Measurements from ENCODE around the gene BMERB1.
"Not testable (repeated sequence)": the region's sequence is repeated elsewhere in the genome, so short reads cannot be mapped to it uniquely, and the experiment has no call there.

Gene BMERB1

GRCh38 chr16:15403392-15403995 is 30.9 kb upstream of the BMERB1 start:
- Histone ChIP-seq H3K27me3 (ENCODE audit: insufficient read depth, low read depth) (no peaks in the 10 kb centered on the region), H3K4me1 (ENCODE audit: low read depth, poor library complexity, severe bottlenecking) (peaks cover 12% of the 10 kb centered on the region), H3K9ac (no peak overlapping the region), H3K79me2 (ENCODE audit: insufficient read depth, low read depth) (no peaks in the 10 kb centered on the region), H2AFZ (ENCODE audit: low read depth) (no peak overlapping the region), H3K27ac (no peak overlapping the region), H3K4me3 (IDR thresholded peaks at IDR 0.05; ENCODE audit: insufficient read depth, low read depth, low read length) (no peak overlapping the region), H3K36me3 (ENCODE audit: insufficient read depth) (no peaks in the 10 kb centered on the region), H4K20me1 (ENCODE audit: insufficient read depth) (no peaks in the 10 kb centered on the region), H3K4me2 (no peak overlapping the region)
- TF ChIP-seq CTCF (conservative IDR thresholded peaks at IDR 0.05; ENCODE audit: low read depth, low read length): no peak

- peaks cover 12% of the 10 kb centered on the region for H3K4me1 ChIP-seq (ENCODE audit: low read depth, poor library complexity, severe bottlenecking)
- not testable (repeated sequence) for H3K79me2 ChIP-seq (ENCODE audit: insufficient read depth, low read depth); H3K4me3 ChIP-seq (IDR thresholded peaks at IDR 0.05; ENCODE audit: insufficient read depth, low read depth, low read length); H3K9ac ChIP-seq; H3K27me3 ChIP-seq (ENCODE audit: insufficient read depth, low read depth); H3K4me2 ChIP-seq; H2AFZ ChIP-seq (ENCODE audit: low read depth); H4K20me1 ChIP-seq (ENCODE audit: insufficient read depth); H3K36me3 ChIP-seq (ENCODE audit: insufficient read depth); H3K27ac ChIP-seq
Observed at GRCh38 chr16:15404091-15404490, 30.3 kb upstream of the BMERB1 start.

- Histone ChIP-seq H3K36me3 (ENCODE audit: insufficient read depth) (no peaks in the 10 kb centered on the region), H3K4me3 (IDR thresholded peaks at IDR 0.05; ENCODE audit: insufficient read depth, low read depth, low read length) (no peak overlapping the region), H4K20me1 (ENCODE audit: insufficient read depth) (no peaks in the 10 kb centered on the region), H3K27ac (no peak overlapping the region), H3K79me2 (ENCODE audit: insufficient read depth, low read depth) (no peaks in the 10 kb centered on the region), H3K9ac (no peak overlapping the region), H2AFZ (ENCODE audit: low read depth) (peak overlapping the region; percentile 27), H3K4me2 (peak overlapping the region; percentile 2; the same call in 1 of the 2 replicates), H3K4me1 (ENCODE audit: low read depth, poor library complexity, severe bottlenecking) (peaks cover 12% of the 10 kb centered on the region), H3K27me3 (ENCODE audit: insufficient read depth, low read depth) (no peaks in the 10 kb centered on the region)
- TF ChIP-seq CTCF (conservative IDR thresholded peaks at IDR 0.05; ENCODE audit: low read depth, low read length): no peak
Observed at GRCh38 chr16:15404792-15405191, 29.6 kb upstream of the BMERB1 start.

- H3K4me2 ChIP-seq; H3K4me3 ChIP-seq (IDR thresholded peaks at IDR 0.05; ENCODE audit: insufficient read depth, low read depth, low read length); H3K36me3 ChIP-seq (ENCODE audit: insufficient read depth); H3K27ac ChIP-seq; H2AFZ ChIP-seq (ENCODE audit: low read depth); H3K9ac ChIP-seq; H3K27me3 ChIP-seq (ENCODE audit: insufficient read depth, low read depth); H4K20me1 ChIP-seq (ENCODE audit: insufficient read depth); H3K79me2 ChIP-seq (ENCODE audit: insufficient read depth, low read depth): not testable (repeated sequence)
- peaks cover 12% of the 10 kb centered on the region for H3K4me1 ChIP-seq (ENCODE audit: low read depth, poor library complexity, severe bottlenecking)
Observed at GRCh38 chr16:15407756-15408155, 26.6 kb upstream of the BMERB1 start.

GRCh38 chr16:15409476-15409875 is 24.9 kb upstream of the BMERB1 start:
- not testable (repeated sequence) for H3K9ac ChIP-seq; H3K79me2 ChIP-seq (ENCODE audit: insufficient read depth, low read depth); H2AFZ ChIP-seq (ENCODE audit: low read depth); H3K4me3 ChIP-seq (IDR thresholded peaks at IDR 0.05; ENCODE audit: insufficient read depth, low read depth, low read length); H3K36me3 ChIP-seq (ENCODE audit: insufficient read depth); H4K20me1 ChIP-seq (ENCODE audit: insufficient read depth); H3K27ac ChIP-seq; H3K4me2 ChIP-seq; H3K27me3 ChIP-seq (ENCODE audit: insufficient read depth, low read depth)
- H3K4me1 ChIP-seq (ENCODE audit: low read depth, poor library complexity, severe bottlenecking): peaks cover 11% of the 10 kb centered on the region

- H3K4me1 ChIP-seq (ENCODE audit: low read depth, poor library complexity, severe bottlenecking): no peaks in the 10 kb centered on the region
- no peaks in the 10 kb centered on the region for H3K79me2 ChIP-seq (ENCODE audit: insufficient read depth, low read depth)
- no peak overlapping the region for H3K27ac ChIP-seq
- no peak overlapping the region for H3K4me3 ChIP-seq (IDR thresholded peaks at IDR 0.05; ENCODE audit: insufficient read depth, low read depth, low read length)
- no peak for TF ChIP-seq CTCF (conservative IDR thresholded peaks at IDR 0.05; ENCODE audit: low read depth, low read length)
- no peaks in the 10 kb centered on the region for H3K36me3 ChIP-seq (ENCODE audit: insufficient read depth)
- no peak overlapping the region for H3K9ac ChIP-seq
- no peak overlapping the region for H3K4me2 ChIP-seq
- no peaks in the 10 kb centered on the region for H4K20me1 ChIP-seq (ENCODE audit: insufficient read depth)
- no peak overlapping the region for H2AFZ ChIP-seq (ENCODE audit: low read depth)
- H3K27me3 ChIP-seq (ENCODE audit: insufficient read depth, low read depth): no peaks in the 10 kb centered on the region
Observed at GRCh38 chr16:15415511-15415985, 18.8 kb upstream of the BMERB1 start.

Measured in KMS-11 (cell line).